GM19023 (cell line): Measurements from ENCODE around the gene PXYLP1.

Source experiments
- ATAC-seq: cut with Tn5 transposase; IDR thresholded peaks from one replicate; pipeline ENCODE4 v1.9.1; 2021; ENCODE audit warnings: mild to moderate bottlenecking, moderate library complexity; ENCODE audit not compliant: unreplicated experiment

The PXYLP1 gene

DNA sequence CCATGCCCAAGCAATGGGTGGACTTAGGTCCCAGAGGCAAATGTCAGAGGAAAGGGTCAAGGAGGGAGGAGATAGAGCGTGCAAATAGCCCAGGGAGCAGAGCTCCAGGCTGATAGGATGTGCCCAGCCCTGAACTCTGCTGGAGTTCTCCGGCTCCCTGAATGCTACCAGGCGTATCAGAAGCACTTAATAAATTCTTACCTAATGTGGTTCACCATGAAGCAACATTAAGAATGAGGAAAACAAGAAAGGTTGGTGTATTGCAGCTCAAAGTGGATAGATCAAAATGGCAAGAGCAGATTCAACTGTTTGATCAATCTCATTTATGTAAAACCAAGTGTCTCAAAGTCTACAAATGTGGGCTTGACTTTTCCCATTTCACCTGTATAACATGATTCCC, 38.3 kb downstream of the PXYLP1 start:
- ATAC-seq = no peak

- no peak for ATAC-seq
Observed at GRCh38 chr3:141271279-141272030, 39.8 kb downstream of the PXYLP1 start.

GRCh38 chr3:141272906-141273662, 41.5 kb downstream of the PXYLP1 start:
- no peak for ATAC-seq

DNA sequence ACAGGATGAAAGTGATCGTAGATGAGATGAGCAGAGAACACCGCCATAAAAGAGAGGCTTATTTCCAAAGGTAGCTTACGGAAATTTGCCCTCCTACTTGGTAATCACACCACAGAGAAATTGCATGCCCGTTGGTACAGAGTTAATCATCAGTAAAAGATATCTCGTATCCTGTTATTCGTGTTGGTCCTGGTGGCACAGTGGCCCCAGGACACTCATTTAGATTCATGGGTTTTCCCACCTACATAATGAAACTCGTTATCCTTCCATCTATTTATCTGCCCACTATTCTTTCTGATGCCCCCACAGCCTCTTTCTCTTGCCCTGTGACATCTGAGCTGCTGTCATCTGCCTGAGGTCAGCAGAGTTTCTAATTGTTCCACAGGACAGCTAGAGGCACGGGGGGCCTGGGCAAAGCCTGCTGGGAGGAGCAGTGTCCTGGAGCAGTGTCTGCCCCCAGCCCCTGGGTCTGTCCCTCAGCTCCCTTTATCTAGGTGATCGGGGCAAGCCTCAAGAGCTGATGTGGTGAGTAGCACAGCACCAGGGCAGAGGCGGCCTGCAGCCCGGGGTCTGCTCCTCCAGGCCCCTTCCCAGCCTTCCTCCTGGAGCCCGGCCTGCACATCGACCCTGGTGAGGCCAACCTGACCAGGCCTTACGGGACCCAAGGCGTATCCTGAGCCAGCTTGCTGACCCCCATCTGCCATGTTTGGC, 42.2 kb downstream of the PXYLP1 start:
- ATAC-seq = no peak

GRCh38 chr3:141274411-141275031, 42.9 kb downstream of the PXYLP1 start:
- ATAC-seq = no peak

DNA sequence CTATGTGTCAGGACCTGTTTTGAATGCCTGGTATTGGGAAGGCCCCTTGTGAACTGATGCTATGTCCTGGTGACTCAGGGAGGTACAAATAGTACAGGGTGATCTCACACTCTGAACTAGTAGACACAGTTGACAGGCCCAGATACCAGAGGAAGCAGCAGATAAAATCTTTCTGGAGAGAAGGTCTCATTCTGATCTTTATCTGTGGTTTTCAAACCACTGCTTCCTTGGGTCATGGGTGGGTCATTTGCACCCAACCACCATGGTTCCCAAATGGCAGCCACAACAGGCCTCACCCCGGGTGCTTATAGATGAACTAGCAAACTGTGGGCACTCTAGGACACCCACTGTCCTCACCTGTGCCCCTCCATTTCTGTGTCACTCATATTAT, 43.4 kb downstream of the PXYLP1 start:
- ATAC-seq = no peak

- no peak for ATAC-seq
Observed at GRCh38 chr3:141275511-141275910, 43.9 kb downstream of the PXYLP1 start.

GRCh38 chr3:141275973-141276372, 44.3 kb downstream of the PXYLP1 start:
- ATAC-seq = no peak

- no peak for ATAC-seq
Observed at GRCh38 chr3:141276398-141276797, 44.8 kb downstream of the PXYLP1 start.

DNA sequence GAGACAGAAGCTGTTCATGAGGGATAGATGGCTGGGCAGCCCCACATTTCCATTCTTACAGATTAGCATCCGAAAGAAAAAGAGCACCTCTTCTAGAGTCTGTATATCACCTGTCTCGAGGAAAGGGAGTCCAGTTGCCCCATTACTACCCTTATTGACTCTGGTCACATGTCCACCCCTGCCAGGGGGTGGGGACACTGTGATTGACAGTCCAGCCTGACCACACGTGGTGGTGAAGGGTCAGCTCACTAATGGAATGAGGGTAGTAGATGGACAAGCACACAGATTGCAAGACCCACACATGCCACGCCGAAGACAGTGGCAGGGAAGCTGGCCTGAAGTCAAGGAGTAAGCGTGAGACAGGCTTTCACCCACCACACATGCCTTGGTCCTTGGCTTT, 45.8 kb downstream of the PXYLP1 start:
- no peak for ATAC-seq

DNA sequence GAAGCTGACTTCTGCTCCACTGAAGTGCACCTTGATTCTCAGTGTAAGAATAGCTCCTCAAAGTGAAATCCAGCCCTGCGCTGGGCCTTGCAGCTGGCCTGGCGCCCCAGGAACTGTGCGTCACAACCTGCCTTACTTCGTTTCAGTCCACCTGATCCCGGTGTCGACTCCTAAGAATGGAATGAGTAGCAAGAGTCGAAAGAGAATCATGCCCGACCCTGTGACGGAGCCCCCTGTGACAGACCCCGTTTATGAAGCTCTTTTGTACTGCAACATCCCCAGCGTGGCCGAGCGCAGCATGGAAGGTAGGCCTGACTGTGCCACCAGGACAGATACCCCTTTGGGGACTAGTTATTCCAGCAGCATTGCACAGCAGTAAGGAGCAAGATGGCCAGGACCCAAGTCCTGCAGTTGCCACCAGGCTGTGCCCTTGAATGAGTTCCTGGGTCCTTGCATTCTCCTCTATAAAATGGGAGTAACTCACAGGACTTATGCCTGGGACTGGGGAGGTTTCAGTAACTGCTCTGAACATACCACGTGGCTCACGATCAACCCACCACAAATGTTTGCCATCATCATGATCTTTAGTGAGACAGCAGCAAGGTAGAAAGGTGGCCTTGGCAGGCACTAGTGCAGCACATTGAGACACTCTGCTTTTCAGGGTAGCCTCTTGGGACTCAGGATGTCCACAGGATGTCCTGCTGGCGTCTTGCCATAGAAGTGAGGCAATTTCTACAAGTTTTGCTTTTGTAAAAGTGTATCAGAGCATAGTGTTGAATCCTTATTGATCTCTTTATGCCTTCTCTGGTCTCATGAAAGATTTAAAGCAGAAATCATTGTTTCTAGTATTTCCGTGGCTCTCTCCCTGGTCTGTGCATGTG, 46.8 kb downstream of the PXYLP1 start:
- no peak for ATAC-seq

DNA sequence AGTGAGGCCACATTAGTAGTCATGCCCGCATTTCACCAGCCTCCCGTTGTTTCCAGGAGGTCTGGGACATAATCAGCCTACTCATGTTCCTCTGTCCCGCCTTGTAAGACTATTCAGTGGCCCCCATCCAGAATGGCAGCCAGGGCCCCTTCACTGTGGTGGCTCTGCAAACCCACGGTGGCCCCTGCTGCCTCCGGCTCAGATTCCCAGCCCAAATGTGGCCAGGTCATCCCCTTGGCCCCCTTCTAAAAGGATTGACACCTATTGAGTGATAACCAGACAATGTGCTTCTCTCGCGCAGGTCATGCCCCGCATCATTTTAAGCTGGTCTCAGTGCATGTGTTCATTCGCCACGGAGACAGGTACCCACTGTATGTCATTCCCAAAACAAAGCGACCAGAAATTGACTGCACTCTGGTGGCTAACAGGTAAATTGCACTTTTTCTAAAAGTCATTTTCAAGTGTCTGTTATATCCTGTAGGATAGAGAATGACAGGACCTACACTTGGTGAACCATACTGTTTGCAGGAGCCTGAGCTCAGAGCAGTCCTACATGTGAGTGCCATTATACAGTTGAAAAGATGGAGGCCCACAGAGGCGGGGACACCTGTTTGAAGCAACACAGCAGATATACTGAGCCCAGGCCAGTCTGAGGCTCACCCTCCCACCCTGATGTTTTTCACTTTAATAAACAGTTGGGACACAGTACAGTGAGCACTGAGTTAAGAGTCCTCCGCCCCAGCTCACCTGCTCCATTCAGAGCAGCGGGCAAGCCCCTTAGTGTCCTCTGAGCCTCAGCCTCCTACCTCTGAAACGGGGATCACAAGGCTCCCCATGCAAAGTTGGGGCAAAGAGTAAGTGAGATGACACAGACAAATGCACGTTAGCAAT, 47.7 kb downstream of the PXYLP1 start:
- ATAC-seq = peak; percentile 61

DNA sequence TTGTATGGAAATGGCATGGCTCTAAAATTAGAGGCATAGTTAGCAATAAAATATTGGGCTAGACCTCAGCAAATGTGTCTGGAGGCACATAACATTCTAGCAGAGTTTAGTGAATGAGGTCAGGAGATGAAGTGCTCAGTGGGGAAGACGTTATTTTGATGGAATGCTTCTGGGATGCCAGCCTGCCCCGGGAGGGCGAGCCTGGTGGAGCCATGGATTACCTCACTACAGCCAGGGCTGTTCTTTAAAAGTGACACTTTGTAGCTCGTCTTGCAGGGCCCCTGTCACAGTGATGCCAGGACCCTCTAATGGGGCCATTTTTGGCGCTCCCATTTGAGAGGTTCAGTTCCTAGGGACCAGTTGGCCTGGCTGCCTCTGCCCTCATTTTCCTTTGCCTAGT, 48.5 kb downstream of the PXYLP1 start:
- no peak for ATAC-seq

DNA sequence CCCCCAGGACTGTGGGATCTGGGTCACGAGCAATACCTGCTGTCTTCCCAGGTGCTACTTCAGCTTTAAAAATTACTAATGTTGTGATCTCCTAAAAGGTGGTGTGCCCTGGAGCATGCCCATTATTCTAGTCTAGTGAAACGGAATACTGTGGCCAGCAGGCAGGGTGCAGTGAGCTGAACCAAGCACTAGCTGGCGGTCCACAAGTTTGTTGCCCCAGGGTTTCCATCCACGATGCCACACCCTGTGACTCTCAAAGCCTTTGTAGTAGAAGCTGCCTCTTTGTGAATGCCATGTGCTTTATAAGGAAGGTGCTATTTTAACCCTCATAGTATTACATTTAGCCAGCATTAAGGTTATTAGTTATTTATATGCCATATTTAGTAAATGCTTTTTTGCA, 49.1 kb downstream of the PXYLP1 start:
- ATAC-seq = no peak

DNA sequence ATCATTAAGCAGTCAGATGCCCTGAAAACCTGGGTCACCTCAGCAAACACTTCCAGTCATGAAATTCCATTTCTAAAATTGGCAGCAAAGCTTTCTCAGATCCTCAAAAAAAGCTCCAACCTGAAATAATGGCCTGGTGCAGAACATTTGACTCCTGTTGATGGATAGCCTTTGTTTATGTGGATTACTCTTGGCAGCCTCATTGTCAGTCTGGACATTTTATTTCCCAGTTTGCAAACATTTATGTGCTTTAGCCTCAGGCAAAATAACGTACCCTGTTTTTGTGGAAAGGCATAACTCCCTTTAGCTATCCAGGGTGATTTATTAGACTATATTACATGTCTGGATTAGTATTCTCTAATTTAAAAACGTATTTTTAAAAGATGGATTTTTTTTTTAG, 53.9 kb downstream of the PXYLP1 start:
- no peak for ATAC-seq

- ATAC-seq = no peak
Observed at GRCh38 chr3:141286856-141287255, 55.2 kb downstream of the PXYLP1 start.

DNA sequence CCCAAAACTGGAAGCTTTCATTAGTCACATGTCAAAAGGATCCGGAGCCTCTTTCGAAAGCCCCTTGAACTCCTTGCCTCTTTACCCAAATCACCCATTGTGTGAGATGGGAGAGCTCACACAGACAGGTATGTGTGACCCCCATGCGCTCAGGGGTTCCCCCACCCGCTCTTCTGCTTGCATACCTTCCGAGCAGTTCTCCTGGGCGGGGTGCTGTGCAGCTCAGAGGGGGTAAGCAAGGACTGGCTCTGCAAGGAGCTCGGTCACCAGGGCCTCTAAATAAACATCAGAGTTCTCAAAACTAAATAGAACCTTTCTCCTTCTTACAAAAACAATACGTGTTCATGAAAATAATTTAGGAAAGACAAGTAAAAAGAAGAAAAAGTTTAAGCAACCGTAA, 55.7 kb downstream of the PXYLP1 start:
- ATAC-seq = no peak

GRCh38 chr3:141288336-141288990, 56.8 kb downstream of the PXYLP1 start:
- no peak for ATAC-seq

GRCh38 chr3:141289228-141289772, 57.7 kb downstream of the PXYLP1 start:
- ATAC-seq = no peak
